ENCODE data around the gene ABCC8. TPM values are rescaled to one million over a fixed set of nuclear protein-coding genes. Genes with fewer than 3 reads are reported as not detected.

The ABCC8 gene
- total RNA-seq, 1 experiment from 2014 or later: 2.4 TPM

DNA sequence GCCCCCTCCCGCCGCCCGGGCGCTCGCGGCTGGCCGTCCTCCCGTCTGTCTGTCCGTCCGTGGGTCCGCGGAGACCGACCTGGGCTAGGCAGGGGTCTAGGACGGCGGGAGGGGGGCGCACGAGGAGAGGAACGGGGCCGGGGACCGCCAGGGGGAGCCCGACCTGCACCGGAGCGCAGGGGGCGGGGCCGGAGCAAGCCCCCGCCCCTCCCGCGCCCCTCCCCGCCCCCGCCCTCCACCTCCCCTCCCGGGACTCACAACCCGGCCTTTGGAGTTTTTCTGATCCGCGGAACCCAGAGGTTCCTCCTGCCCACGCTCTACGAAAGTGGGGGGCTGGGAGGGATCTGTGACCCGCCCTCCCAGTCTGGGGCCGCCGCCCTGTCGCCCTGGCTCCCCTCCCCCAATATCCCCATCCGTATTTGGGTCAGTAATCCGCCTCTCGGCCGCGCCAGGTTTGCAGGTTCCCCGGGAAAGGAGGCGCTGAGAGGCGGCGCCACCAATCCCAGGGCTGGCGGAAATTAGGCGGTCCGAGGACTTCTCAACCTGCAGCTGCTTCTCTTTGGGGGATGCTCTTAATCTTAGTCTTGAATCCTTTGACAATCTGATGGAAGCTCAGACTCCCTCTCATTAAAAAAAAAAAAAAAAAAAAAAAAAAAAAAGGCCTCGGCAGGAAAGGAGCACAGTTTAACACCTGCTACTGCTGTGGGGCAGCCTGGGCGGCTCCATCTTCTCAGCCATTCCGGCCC lies 87.3 kb downstream of the ABCC8 start:
- Mint-ChIP-seq H3K27me3 (ENCODE audit: low read depth) (peaks cover 32% of the 10 kb centered on the region), H3K27ac (no peak overlapping the region; a peak in 1 of 7 replicates)
- no peak overlapping the region for H2AFZ ChIP-seq (ENCODE audit: low read length)

More for the DNA sequence above, 87.3 kb downstream of the ABCC8 start:
- Mint-ChIP-seq H3K4me3 (peak overlapping the region; percentile 69 to 81), H3K9me3 (0 out of 5 replicates have a peak, but pooled peaks cover 0 to 3% of the 10 kb centered on the region in 2 experiments), H3K4me1 (peaks cover 6 to 17% of the 10 kb centered on the region in 2 experiments), H3K36me3 (ENCODE audit: insufficient read depth in 1 of 3, low read depth in 3 of 3) (peaks cover 7 to 9% (median 8%) of the 10 kb centered on the region in 3 experiments; a peak in 6 of 7 replicates)
- H3K9me3 ChIP-seq (ENCODE audit: control insufficient read depth, low read depth, low read length): no peaks in the 10 kb centered on the region
- peak; percentile 87 for DNase-seq
- no peak overlapping the region for H2BK20ac ChIP-seq (ENCODE audit: low read depth, low read length, poor library complexity, severe bottlenecking)
- no peak overlapping the region for H3K14ac ChIP-seq (ENCODE audit: insufficient read depth, low read length)
- H3K23me2 ChIP-seq (ENCODE audit: insufficient read length, low read depth, low read length, poor library complexity, severe bottlenecking): no peaks in the 10 kb centered on the region
- TF ChIP-seq CTCF (conservative IDR thresholded peaks at IDR 0.05): peak; percentile 87
- H2BK120ac ChIP-seq (ENCODE audit: low read depth, low read length, poor library complexity, severe bottlenecking): no peak overlapping the region
- H2BK5ac ChIP-seq (ENCODE audit: insufficient read length, low read length): no peak overlapping the region
- no peak overlapping the region for H3K9ac ChIP-seq (ENCODE audit: extremely low read depth, insufficient read length, low read length)
- H3K27ac ChIP-seq (ENCODE audit: insufficient read length, low read depth, low read length): no peak overlapping the region
- no peak overlapping the region for H4K5ac ChIP-seq (ENCODE audit: insufficient read length, low read depth, low read length)
- H2AK5ac ChIP-seq (ENCODE audit: insufficient read length, low read length): no peak overlapping the region
- peak overlapping the region; percentile 31 for H3K4me2 ChIP-seq (ENCODE audit: insufficient read depth, insufficient read length, low read length)
- H3T11ph ChIP-seq (ENCODE audit: low read length): no peak overlapping the region
- H3K4me1 ChIP-seq (ENCODE audit: insufficient read depth, low read length): no peaks in the 10 kb centered on the region; the same call in 1 of the 2 replicates
- no peak overlapping the region for H4K8ac ChIP-seq (replicated peaks; ENCODE audit: insufficient read length, low read depth, low read length)
- no peak overlapping the region for H3K4ac ChIP-seq (ENCODE audit: low read depth, low read length)
- H4K20me1 ChIP-seq (ENCODE audit: control insufficient read depth, insufficient read depth, insufficient read length): peaks cover 3% of the 10 kb centered on the region
- no CpG with 5 or more reads among the region's 55 CpGs for WGBS (ENCODE audit: extremely low coverage, insufficient read length, low lambda C conversion rate)
- no peak overlapping the region for H2BK15ac ChIP-seq (ENCODE audit: low read depth, low read length)
- no peaks in the 10 kb centered on the region for H3K27me3 ChIP-seq (ENCODE audit: insufficient read depth, low read length)
- H3K18ac ChIP-seq (ENCODE audit: insufficient read length, low read depth, low read length): peak overlapping the region; percentile 39
- H3K79me2 ChIP-seq (ENCODE audit: insufficient read depth, low read length): no peaks in the 10 kb centered on the region
- H3K23ac ChIP-seq (ENCODE audit: insufficient read length, low read depth, low read length): no peak overlapping the region
- no peak overlapping the region for H2BK12ac ChIP-seq (ENCODE audit: insufficient read length, low read depth, low read length)
- no peak overlapping the region for H4K91ac ChIP-seq (ENCODE audit: insufficient read length, low read depth, low read length)
- no peaks in the 10 kb centered on the region for H3K79me1 ChIP-seq (ENCODE audit: insufficient read depth, low read depth, low read length, poor library complexity, severe bottlenecking)
- H3K56ac ChIP-seq (ENCODE audit: insufficient read length, low read depth, low read length): no peak overlapping the region

Measured in H9 (cell line).